ENCODE results near the gene NRCAM. TPM values are rescaled to one million over a fixed set of nuclear protein-coding genes. Genes with fewer than 3 reads are reported as not detected.
A peak's percentile ranks its signal among the peaks of the same experiment; 100 is the strongest.

Gene NRCAM
- total RNA-seq, 1 donor from 2014 or later = 11.0 TPM

- no peak for DNase-seq (ENCODE audit: low read depth)
Measured at GRCh38 chr7:108453320-108453719, 2.9 kb downstream of the NRCAM start.

GRCh38 chr7:108452707-108453106 is 3.5 kb downstream of the NRCAM start:
- H3K4me3 ChIP-seq (ENCODE audit: low read depth, low read length) = no peak overlapping the region
- TF ChIP-seq, protein P1, sequence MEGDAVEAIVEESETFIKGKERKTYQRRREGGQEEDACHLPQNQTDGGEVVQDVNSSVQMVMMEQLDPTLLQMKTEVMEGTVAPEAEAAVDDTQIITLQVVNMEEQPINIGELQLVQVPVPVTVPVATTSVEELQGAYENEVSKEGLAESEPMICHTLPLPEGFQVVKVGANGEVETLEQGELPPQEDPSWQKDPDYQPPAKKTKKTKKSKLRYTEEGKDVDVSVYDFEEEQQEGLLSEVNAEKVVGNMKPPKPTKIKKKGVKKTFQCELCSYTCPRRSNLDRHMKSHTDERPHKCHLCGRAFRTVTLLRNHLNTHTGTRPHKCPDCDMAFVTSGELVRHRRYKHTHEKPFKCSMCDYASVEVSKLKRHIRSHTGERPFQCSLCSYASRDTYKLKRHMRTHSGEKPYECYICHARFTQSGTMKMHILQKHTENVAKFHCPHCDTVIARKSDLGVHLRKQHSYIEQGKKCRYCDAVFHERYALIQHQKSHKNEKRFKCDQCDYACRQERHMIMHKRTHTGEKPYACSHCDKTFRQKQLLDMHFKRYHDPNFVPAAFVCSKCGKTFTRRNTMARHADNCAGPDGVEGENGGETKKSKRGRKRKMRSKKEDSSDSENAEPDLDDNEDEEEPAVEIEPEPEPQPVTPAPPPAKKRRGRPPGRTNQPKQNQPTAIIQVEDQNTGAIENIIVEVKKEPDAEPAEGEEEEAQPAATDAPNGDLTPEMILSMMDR (conservative IDR thresholded peaks at IDR 0.05; ENCODE audit: low read depth, low read length) = peak; percentile 75
- no peak for DNase-seq (ENCODE audit: low read depth)

More at GRCh38 chr7:108453320-108453719, 2.9 kb downstream of the NRCAM start:
- no peak overlapping the region for H3K4me3 ChIP-seq (ENCODE audit: low read depth, low read length)
- TF ChIP-seq, protein P1 (conservative IDR thresholded peaks at IDR 0.05; ENCODE audit: low read depth, low read length) = no peak

GRCh38 chr7:108451296-108451848 is 4.9 kb downstream of the NRCAM start:
- TF ChIP-seq, protein P1 (conservative IDR thresholded peaks at IDR 0.05; ENCODE audit: low read depth, low read length) = no peak
- no peak overlapping the region for H3K4me3 ChIP-seq (ENCODE audit: low read depth, low read length)
- DNase-seq (ENCODE audit: low read depth) = no peak

DNA sequence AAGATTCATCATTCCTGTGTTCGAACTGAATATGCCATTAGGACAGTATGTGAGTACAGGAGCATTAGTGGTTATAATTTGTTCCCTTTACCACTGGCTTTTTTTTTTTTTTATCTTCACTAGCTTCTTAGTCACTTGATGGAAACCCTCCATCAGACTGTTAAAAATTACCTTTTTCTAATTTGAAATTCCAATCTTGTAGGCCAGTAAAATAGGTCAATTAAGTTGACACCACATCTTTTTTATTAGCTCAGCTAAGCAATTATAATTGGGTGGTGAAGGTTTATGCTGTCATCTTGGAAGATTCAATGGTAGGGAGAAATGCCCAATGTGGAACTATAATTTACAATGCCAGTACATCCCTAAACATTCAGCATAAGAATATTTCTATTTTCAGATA is 6.1 kb downstream of the NRCAM start:
- TF ChIP-seq, protein P1 (conservative IDR thresholded peaks at IDR 0.05; ENCODE audit: low read depth, low read length) = no peak
- H3K4me3 ChIP-seq (ENCODE audit: low read depth, low read length) = no peak overlapping the region
- no peak for DNase-seq (ENCODE audit: low read depth)

- TF ChIP-seq, protein P1 (conservative IDR thresholded peaks at IDR 0.05; ENCODE audit: low read depth, low read length) = no peak
- H3K4me3 ChIP-seq (ENCODE audit: low read depth, low read length) = no peak overlapping the region
- no peak for DNase-seq (ENCODE audit: low read depth)
Measured at GRCh38 chr7:108449521-108449920, 6.7 kb downstream of the NRCAM start.

GRCh38 chr7:108448584-108449505 is 7.4 kb downstream of the NRCAM start:
- TF ChIP-seq, protein P1 (conservative IDR thresholded peaks at IDR 0.05; ENCODE audit: low read depth, low read length) = no peak
- DNase-seq (ENCODE audit: low read depth) = no peak
- H3K4me3 ChIP-seq (ENCODE audit: low read depth, low read length) = no peak overlapping the region

Measured in epithelial cell of proximal tubule (primary cell).